Measurements from ENCODE around the gene SPPL2C. TPM values are rescaled to one million over a fixed set of nuclear protein-coding genes. Genes with fewer than 3 reads are reported as not detected.

The SPPL2C gene
- total RNA-seq, 1 experiment from 2014 or later: not detected

GRCh38 chr17:45850468-45850867, 5.8 kb downstream of the SPPL2C start:
- Histone ChIP-seq H2BK5ac (ENCODE audit: insufficient read length, low read length) (no peak overlapping the region), H3K79me2 (ENCODE audit: insufficient read depth, low read length) (no peaks in the 10 kb centered on the region), H2BK120ac (ENCODE audit: low read depth, low read length, poor library complexity, severe bottlenecking) (no peak overlapping the region), H3K9me3 (ENCODE audit: control insufficient read depth, low read depth, low read length) (no peaks in the 10 kb centered on the region), H3K56ac (ENCODE audit: insufficient read length, low read depth, low read length) (no peak overlapping the region), H3T11ph (ENCODE audit: low read length) (no peak overlapping the region), H3K4me2 (ENCODE audit: insufficient read depth, insufficient read length, low read length) (no peak overlapping the region), H2AFZ (ENCODE audit: low read length) (no peak overlapping the region), H3K23me2 (ENCODE audit: insufficient read length, low read depth, low read length, poor library complexity, severe bottlenecking) (no peaks in the 10 kb centered on the region), H3K14ac (ENCODE audit: insufficient read depth, low read length) (no peak overlapping the region; the same call in 1 of the 2 replicates), H2BK15ac (ENCODE audit: low read depth, low read length) (no peak overlapping the region), H3K18ac (ENCODE audit: insufficient read length, low read depth, low read length) (no peak overlapping the region), H2AK5ac (ENCODE audit: insufficient read length, low read length) (no peak overlapping the region), H3K27ac (ENCODE audit: insufficient read length, low read depth, low read length) (no peak overlapping the region), H2BK12ac (ENCODE audit: insufficient read length, low read depth, low read length) (no peak overlapping the region), H3K4me1 (ENCODE audit: insufficient read depth, low read length) (no peaks in the 10 kb centered on the region), H3K79me1 (ENCODE audit: insufficient read depth, low read depth, low read length, poor library complexity, severe bottlenecking) (no peaks in the 10 kb centered on the region), H4K20me1 (ENCODE audit: control insufficient read depth, insufficient read depth, insufficient read length) (peaks cover under 1% of the 10 kb centered on the region), H4K91ac (ENCODE audit: insufficient read length, low read depth, low read length) (no peak overlapping the region), H4K8ac (replicated peaks; ENCODE audit: insufficient read length, low read depth, low read length) (no peak overlapping the region), H3K9ac (ENCODE audit: extremely low read depth, insufficient read length, low read length) (no peak overlapping the region), H3K23ac (ENCODE audit: insufficient read length, low read depth, low read length) (no peak overlapping the region), H4K5ac (ENCODE audit: insufficient read length, low read depth, low read length) (no peak overlapping the region), H2BK20ac (ENCODE audit: low read depth, low read length, poor library complexity, severe bottlenecking) (no peak overlapping the region), H3K27me3 (ENCODE audit: insufficient read depth, low read length) (peaks cover 3% of the 10 kb centered on the region; the same call in 1 of the 2 replicates), H3K4ac (ENCODE audit: low read depth, low read length) (no peak overlapping the region)
- Mint-ChIP-seq H3K36me3 (ENCODE audit: insufficient read depth in 1 of 3, low read depth in 3 of 3) (no peaks in the 10 kb centered on the region), H3K4me3 (no peak overlapping the region; a peak in 1 of 5 replicates), H3K27ac (no peak overlapping the region), H3K27me3 (ENCODE audit: low read depth) (peaks cover 20% of the 10 kb centered on the region), H3K4me1 (0 out of 4 replicates have a peak, but pooled peaks cover 0 to 3% of the 10 kb centered on the region in 2 experiments), H3K9me3 (0 out of 5 replicates have a peak, but pooled peaks cover 0 to 3% of the 10 kb centered on the region in 2 experiments)
- WGBS (ENCODE audit: extremely low coverage, insufficient read length, low lambda C conversion rate): no CpG with 5 or more reads among the region's 5 CpGs
- TF ChIP-seq CTCF (conservative IDR thresholded peaks at IDR 0.05): no peak
- DNase-seq: no peak
